ENCODE data around the gene GAS6. TPM values are rescaled to one million over a fixed set of nuclear protein-coding genes. Genes with fewer than 3 reads are reported as not detected.
A peak's percentile ranks its signal among the peaks of the same experiment; 100 is the strongest.

GAS6 gene
- total and polyA plus RNA-seq, 9 of the 15 experiments (the other 6 are each of a cell fraction or from before 2014, with no cell fraction given): 0.14 to 9.7 (median 4.7) TPM; not detected in 1

DNA sequence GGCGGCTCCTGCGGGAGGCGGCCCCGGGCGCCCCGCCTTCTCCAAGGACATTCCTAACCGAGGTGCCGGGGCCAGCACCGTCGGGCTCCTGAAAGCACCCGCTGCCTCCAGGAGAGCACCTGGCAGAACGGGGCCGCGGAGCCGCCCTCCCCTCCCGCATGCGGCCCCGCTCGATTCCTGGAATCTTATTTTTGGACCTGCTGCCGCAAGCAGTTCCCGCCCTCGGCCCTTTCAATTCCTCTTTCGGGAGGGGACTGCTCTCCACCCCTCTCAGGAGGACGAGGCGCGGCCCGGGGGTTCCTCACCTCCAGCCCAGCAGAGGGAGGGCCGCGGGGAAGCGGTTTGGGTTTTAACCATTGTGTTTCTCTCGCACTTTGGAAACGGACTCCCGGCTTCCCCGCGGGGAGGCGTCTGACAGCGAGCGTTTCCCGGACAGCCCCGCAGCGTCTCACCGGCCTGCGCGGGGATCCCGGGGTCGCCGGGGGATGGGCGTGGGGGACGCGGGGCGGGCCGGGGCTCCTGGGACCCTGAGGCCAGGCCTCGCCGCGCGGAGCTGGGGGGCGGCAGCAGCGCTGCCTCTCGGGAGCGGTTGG lies 849 bp downstream of the GAS6 start:
- FAIRE-seq (no peak), ATAC-seq (peak; percentile 79), DNase-seq (ENCODE audit: extremely low read depth in 1 of 4, low spot score in 3 of 4) (peak; percentile 51 to 59 (median 55))
- POLR2A ChIA-PET: interaction anchor here (1.2 kb wide), 1 partner anchor 9 kb away, joined by 5 read pairs; no protein-coding TSS in a partner anchor
- H3K27me3 ChIP-seq (ENCODE audit: control insufficient read depth in 2 of 2, insufficient read depth in 2 of 2, low read length in 2 of 2): no peaks in the 10 kb centered on the region; a peak in 1 of 5 replicates
- H3K9me3 ChIP-seq (replicated peaks; ENCODE audit: control insufficient read depth, insufficient read depth, low read depth, low read length): peaks cover 2% of the 10 kb centered on the region
- no TSS peak for BruUV-seq (replicated peaks)
- no peaks in the 10 kb centered on the region for H3K9me1 ChIP-seq (ENCODE audit: control insufficient read depth, insufficient read depth, low read length)
- peaks cover 2% of the 10 kb centered on the region; the same call in 1 of the 3 replicates for H3K36me3 ChIP-seq (ENCODE audit: control insufficient read depth, insufficient read depth, low read length)
- intact Hi-C loops (cut with micrococcal nuclease) (no loop called here), in situ Hi-C loops (cut with MboI) (no loop called here)
- CTCF ChIA-PET (ENCODE audit: low intra/inter-chr PET ratio): no interaction called here
- H3K4me1 ChIP-seq (replicated peaks in 1 of 2; ENCODE audit: control insufficient read depth in 2 of 2, insufficient read depth in 2 of 2, low read length in 2 of 2): peaks cover 20 to 49% of the 10 kb centered on the region in 2 experiments; a peak in 4 of 5 replicates
- peak overlapping the region; percentile 76 for H2AFZ ChIP-seq (ENCODE audit: low read depth, low read length)
- H3K79me2 ChIP-seq (ENCODE audit: control insufficient read depth, insufficient read depth, low read length): peaks cover 23% of the 10 kb centered on the region; the same call in 2 of the 3 replicates
- 6% methylated on average over 11 of the region's 60 CpGs for WGBS (ENCODE audit: insufficient coverage, low coverage, missing lambda C conversion rate)
- no peaks in the 10 kb centered on the region for H4K20me1 ChIP-seq (replicated peaks; ENCODE audit: control insufficient read depth, insufficient read depth, low read length)
- H3K4me2 ChIP-seq (ENCODE audit: insufficient read depth, low read length): peak overlapping the region; percentile 63
- H3K4me3 ChIP-seq: peak overlapping the region; percentile 56
- H3K9ac ChIP-seq (ENCODE audit: insufficient read depth in 1 of 2, low read depth in 2 of 2, low read length in 2 of 2): peak overlapping the region; percentile 38 to 88; a peak in 3 of 4 replicates
- H3K27ac ChIP-seq (ENCODE audit: extremely low read depth, low read depth, low read length): no peak overlapping the region
- no peak for TF ChIP-seq BRF1 (IDR thresholded peaks at IDR 0.05; ENCODE audit: borderline replicate concordance, extremely low read depth, insufficient read length)
- TF ChIP-seq ZNF764 (CRISPR knock-in tag; IDR thresholded peaks at IDR 0.05; ENCODE audit: low read depth): no peak
- TF ChIP-seq IRF2 (CRISPR knock-in tag; IDR thresholded peaks at IDR 0.05): no peak
- TF ChIP-seq TAF15 (IDR thresholded peaks at IDR 0.05; ENCODE audit: low read depth, low read length): no peak
- no peak for TF ChIP-seq NCOA2 (IDR thresholded peaks at IDR 0.05; ENCODE audit: partially characterized antibody in 2 of 2)
- TF ChIP-seq, protein P1, sequence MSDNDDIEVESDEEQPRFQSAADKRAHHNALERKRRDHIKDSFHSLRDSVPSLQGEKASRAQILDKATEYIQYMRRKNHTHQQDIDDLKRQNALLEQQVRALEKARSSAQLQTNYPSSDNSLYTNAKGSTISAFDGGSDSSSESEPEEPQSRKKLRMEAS (CRISPR knock-in tag; IDR thresholded peaks at IDR 0.05): 0 out of 2 replicates have a peak, but pooled peaks have one; percentile 4
- no peak for TF ChIP-seq THRAP3 (IDR thresholded peaks at IDR 0.05; ENCODE audit: borderline replicate concordance)
- TF ChIP-seq, protein P2, sequence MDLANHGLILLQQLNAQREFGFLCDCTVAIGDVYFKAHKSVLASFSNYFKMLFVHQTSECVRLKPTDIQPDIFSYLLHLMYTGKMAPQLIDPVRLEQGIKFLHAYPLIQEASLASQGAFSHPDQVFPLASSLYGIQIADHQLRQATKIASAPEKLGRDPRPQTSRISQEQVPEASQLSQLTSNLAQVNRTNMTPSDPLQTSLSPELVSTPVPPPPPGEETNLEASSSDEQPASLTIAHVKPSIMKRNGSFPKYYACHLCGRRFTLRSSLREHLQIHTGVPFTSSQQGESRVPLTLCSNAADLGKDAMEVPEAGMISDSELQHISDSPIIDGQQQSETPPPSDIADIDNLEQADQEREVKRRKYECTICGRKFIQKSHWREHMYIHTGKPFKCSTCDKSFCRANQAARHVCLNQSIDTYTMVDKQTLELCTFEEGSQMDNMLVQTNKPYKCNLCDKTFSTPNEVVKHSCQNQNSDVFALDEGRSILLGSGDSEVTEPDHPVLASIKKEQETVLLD (IDR thresholded peaks at IDR 0.05): no peak
- 0 out of 2 replicates have a peak, but pooled peaks have one; percentile 34 for TF ChIP-seq SOX6 (IDR thresholded peaks at IDR 0.05)
- TF ChIP-seq SPI1 (IDR thresholded peaks at IDR 0.05; ENCODE audit: borderline replicate concordance, low read depth, low read length): peak; percentile 37; the same call in 1 of the 2 replicates
- TF ChIP-seq, protein P3, sequence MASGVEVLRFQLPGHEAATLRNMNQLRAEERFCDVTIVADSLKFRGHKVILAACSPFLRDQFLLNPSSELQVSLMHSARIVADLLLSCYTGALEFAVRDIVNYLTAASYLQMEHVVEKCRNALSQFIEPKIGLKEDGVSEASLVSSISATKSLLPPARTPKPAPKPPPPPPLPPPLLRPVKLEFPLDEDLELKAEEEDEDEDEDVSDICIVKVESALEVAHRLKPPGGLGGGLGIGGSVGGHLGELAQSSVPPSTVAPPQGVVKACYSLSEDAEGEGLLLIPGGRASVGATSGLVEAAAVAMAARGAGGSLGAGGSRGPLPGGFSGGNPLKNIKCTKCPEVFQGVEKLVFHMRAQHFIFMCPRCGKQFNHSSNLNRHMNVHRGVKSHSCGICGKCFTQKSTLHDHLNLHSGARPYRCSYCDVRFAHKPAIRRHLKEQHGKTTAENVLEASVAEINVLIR (CRISPR knock-in tag; IDR thresholded peaks at IDR 0.05): no peak
- TF ChIP-seq, protein P4, sequence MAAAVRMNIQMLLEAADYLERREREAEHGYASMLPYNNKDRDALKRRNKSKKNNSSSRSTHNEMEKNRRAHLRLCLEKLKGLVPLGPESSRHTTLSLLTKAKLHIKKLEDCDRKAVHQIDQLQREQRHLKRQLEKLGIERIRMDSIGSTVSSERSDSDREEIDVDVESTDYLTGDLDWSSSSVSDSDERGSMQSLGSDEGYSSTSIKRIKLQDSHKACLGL (CRISPR knock-in tag; IDR thresholded peaks at IDR 0.05; ENCODE audit: borderline replicate concordance, poor library complexity, severe bottlenecking): no peak
- no peak for TF ChIP-seq ZNF445 (CRISPR knock-in tag; IDR thresholded peaks at IDR 0.05; ENCODE audit: low read depth)
- no peak for TF ChIP-seq MCM2 (IDR thresholded peaks at IDR 0.05; ENCODE audit: low read depth)
- TF ChIP-seq MEF2A (IDR thresholded peaks at IDR 0.05; ENCODE audit: control insufficient read depth, low read depth, low read length): peak; percentile 42; the same call in 1 of the 2 replicates
- TF ChIP-seq MCM7 (IDR thresholded peaks at IDR 0.05): no peak
- TF ChIP-seq HNRNPUL1 (IDR thresholded peaks at IDR 0.05; ENCODE audit: low read length): no peak
- TF ChIP-seq NEUROD1 (IDR thresholded peaks at IDR 0.05; ENCODE audit: borderline replicate concordance, low read depth, low read length, partially characterized antibody): no peak
- TF ChIP-seq MAZ (CRISPR knock-in tag; conservative IDR thresholded peaks at IDR 0.05 in 1 of 2, IDR thresholded peaks at IDR 0.05 in 1 of 2): peak in 1 of 2 experiments; percentile 4; a peak in 1 of 4 replicates
- no peak for TF ChIP-seq ZNF316 (IDR thresholded peaks at IDR 0.05)

All from K562 (cell line).